DMS153 treated with DMSO at 0.1 percent for 48 hours (cell line): ENCODE measurements around the gene KIF16B.

ENCODE experiments used
- DNase-seq: peaks from one replicate; lab custom pipeline; 2025; ENCODE audit not compliant: unreplicated experiment; lab: John Stamatoyannopoulos, UW

KIF16B gene

DNA sequence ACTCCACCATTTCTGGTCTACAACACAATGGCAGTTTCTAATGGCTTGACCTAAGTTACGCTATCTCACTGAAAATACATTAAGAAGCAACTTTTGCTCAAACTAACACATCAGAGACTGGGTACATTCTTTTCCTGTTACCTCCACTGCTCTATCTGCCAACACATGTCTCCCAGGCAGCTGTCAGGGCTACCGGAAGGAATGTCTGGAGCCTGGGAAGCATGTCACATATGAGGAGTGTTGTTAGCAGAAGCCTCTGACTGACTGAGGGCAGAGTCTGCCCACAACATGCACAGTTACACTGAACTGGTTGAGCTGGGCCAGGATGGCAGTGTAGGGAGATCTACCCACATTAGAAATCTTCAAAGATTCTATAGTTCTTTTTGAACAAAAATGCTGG is 264.5 kb downstream of the KIF16B start:
- DNase-seq, result no peak

DNA sequence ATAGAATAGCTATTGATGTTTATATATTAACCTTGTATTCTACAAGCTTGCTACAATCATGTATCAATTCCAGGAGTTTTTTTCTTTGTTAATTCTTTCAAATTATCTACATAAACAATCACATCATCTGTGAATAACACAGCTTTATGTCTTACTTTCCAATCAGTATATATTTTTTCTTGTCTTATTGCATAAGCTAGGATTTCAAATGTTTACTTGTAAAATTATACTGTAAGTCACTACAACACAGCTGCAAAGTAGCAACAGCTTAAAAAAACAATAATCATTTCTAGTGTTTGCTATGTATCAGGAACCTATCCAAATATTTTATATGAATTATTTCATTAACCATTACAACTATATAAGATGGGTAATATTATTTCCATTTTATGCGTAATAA is 270.4 kb downstream of the KIF16B start:
- no peak for DNase-seq

DNA sequence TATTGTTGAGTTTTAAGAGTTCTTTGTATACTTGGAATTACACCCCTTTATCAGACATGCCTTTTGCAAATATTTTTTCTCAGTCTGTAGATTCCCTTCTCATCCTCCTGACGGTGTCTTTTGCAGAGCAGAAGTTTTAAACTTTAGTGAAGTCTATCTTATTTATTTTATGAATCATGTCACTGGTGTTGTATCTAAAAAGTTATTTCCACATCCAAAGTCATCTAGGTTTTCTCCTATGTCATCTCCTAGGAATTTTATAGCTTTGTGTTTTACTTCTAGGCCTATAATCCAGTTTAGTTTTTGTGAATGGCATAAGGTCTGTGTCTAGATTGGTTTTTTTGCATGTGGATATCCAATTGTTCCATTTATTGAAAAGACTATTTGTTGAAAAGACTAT is 271.3 kb downstream of the KIF16B start:
- no peak for DNase-seq

DNA sequence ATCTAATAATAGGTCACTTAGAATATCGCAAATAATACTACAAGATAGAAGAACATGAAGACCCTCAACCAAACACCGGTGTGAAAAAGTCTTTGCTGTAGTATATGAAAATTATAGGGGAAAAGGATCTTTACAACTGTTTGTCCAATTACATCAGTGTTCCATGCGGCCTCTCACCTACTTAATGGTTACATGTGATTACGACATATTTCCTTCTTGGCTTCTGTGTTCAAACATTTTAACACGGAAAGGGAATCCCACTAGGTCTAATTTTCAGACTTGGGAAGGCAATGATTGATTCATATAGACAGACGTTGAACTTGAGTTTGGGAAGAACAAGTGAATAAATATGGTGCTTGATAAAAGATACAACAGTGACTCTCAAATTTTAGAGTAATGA is 273.4 kb downstream of the KIF16B start:
- DNase-seq, result no peak

DNA sequence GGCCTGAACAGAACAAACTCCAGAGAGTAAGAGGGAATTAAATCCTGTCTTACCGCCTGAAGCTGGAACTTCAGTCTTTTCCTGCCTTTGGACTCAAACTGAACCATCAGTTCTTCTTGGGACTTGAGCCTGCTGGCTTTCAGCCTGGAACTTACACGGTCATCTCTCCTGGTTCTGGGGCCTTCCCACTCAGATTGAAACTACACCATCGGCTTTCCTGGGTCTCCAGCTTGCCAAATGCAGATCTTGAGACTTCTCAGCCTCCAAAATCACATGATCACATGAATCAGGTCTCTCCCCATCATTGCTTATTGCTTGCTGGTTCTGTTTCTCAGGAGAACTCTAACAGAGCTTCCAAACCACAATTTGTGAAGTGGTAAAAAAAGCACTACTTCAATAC is 276.3 kb downstream of the KIF16B start:
- no peak for DNase-seq

DNA sequence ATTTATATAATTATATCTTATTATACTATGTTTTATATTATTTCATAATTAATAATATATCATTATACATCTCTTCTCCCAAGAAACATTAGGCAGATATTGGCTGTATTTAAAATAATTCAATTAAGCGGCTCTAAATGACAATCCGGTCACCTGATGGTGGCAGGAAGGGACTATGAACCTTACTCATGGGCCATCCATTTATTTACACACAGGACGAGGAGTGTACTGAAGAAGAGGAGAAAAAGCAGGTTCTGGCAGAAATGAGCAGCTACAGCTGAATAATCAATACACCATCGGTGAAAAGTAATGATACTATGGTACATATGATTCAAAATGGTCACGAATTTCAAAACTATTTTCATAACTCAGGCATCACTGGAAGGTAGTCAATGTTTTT is 277.7 kb downstream of the KIF16B start:
- DNase-seq, result no peak

DNA sequence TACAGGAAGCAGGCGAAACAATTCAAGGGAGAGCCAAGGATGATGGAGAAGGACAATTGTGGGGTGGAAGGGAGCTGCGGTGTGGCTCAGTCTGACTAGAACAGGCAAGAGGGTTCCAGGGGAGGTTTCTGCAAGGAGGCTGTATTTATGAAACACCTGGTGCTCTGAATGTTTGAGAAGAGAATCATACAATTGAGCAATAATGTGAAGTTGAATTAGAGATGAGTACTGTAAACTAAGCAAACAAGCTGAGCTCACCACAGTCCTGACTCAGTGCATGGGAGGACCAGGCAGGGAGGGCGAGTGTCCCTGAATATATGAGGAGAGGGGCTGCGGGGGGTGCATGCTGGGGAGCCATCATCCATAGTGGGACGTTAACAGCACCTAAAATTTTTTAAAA is 279.7 kb downstream of the KIF16B start:
- DNase-seq, result no peak

DNA sequence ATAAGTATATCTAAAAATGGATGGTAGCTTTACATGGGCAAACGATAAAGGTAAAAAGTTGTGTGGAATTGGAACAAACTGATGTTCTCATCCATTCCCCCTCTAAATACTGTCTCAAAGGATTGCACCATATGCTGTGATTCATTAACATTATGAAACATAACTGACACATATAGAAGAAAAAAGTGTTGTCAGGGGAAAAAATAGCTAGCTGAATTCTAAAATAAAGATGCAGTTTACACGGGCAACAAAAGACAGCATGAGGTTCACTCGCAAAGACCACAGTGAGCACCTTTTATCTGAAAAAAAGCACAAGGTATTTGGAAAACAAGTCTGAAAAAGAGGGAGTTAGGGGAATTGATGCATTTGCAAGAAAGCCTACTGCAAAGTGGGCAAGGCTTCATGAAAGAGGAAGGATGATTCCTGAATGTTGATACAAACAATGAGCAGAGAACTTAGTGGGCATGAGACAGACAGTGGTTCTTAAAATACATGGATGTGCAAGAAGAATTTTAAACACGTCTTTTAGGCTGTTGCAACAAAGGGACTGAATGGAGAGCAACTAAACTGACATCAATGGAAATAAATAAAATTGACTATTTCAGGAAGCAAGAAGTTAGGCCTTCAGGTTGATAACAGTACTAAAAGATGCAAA is 280.9 kb downstream of the KIF16B start:
- DNase-seq, result no peak

DNA sequence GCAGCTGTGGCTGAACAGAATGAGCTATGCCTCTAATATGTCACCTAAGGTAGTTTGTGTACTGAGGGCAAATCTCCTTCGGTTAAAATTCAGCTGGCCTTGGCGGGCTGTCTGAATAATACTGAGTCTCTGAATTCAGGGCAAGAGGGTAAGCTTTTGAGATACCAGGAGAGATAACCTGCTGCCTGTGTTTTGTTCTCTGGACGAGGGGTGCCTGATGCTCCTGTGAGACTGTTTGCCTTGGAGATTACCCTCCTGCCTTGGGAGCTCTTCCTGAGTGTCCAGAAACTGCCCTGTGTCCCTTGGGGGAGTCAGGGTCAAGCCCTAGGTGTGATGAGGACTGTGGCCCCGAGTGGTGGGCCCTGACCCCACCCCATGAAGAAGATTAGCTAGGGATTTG is 282.9 kb downstream of the KIF16B start:
- no peak for DNase-seq

DNA sequence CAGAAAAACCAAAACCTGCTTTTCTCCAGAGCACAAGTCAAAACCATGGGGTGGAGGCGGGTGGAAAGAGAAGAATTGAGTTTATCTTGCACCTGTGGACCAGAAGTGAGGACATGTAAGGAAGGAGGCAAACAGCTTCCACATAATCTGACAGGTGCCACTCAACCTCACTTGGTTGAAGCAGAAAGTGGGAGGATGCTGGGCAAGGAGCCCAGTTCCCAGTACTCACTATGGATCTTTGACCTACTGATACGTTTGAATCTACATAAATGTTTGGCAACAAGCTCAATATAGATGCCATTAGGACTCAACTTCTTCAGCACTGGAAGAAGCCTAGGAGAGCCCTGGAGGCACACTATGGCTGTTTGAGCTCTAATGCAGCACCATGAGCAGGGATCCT is 285.5 kb downstream of the KIF16B start:
- no peak for DNase-seq

DNA sequence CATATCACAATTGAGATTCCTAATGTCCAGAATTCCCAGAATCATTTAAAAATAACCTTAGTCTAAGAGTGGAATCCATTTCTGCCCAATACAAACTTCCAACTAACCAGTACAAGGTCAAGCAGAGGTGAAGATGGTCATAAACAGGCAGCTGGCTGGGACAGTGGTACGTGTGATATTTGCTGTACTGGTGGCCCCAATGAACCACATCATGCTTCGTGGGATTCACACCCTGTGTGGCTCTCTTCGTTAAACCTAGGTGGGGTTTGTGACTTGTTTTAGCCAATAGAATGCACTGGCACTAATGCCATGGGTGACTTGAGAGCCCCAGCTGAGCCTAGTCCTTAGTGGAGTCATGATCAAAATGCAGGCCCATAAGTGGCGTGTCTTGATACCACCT is 286.6 kb downstream of the KIF16B start:
- no peak for DNase-seq

DNA sequence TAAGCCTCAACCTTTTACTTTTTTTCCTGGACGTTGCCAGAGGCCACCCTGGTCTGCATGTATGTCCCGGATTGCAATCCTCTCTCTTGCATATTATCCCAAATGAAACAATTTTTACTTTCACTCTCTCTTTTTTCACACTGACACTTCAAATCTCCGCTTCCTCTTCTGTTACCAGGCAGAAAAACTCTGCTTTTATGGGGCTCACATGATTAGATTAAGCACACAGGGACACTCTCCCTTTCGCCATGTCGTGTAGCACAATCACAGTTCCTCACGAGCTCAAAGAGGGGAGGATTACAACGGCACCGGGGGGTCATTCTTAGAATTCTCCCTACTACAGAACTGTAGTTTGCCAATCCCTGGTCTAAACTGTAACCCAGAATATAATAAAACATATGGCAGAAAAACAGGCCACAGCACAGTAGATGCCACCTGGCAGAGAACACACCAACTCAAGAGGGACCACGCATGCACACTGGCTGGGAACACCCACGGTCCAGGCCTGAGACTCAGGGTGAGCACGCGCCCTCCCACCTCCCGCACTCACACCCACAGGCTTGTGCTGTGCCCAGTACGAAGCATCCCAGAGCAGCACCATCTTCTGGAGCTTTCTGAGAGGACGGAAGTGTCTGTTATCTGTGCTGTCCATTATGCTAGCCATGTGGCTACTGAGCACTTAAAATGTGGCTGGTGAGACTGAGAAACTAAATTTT is 288.7 kb downstream of the KIF16B start:
- no peak for DNase-seq

DNA sequence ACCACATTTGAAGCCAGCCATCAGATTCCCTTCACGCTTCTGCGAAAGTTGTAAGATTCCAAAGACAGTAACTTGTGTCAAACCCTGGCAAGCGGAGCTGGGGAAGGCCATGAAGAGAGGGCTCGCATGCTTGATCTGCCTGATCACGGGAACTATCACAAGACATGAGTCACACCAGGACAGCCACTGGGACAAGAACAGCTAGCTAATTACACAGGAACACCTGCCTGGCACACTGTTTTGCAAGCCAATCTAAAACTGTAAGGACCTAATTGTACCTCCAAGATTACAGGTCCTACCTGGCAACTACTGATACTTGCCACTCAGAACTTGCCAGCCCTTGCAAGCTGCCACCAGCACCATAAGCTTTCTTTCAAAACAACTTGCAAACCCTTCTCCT is 289.3 kb downstream of the KIF16B start:
- DNase-seq, result no peak

DNA sequence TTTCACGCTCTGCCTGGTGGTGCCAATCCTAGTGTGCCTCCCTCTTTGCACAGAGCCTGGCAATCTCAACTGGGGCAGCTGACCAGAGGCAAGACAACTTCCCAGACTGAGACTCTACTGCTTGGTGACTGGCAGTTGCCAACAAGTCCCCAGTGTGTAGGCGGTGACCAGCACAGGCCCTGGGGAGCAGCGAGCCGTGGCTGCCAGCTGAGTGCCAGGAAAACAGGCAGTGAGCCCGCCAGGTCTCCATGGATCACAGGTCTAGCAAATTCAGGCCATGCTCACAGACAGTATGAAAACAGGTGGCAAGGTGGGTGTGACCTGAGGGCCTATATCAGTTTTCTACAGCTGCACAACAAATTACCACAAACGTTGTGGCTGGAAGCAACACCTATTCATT is 289.9 kb downstream of the KIF16B start:
- no peak for DNase-seq

DNA sequence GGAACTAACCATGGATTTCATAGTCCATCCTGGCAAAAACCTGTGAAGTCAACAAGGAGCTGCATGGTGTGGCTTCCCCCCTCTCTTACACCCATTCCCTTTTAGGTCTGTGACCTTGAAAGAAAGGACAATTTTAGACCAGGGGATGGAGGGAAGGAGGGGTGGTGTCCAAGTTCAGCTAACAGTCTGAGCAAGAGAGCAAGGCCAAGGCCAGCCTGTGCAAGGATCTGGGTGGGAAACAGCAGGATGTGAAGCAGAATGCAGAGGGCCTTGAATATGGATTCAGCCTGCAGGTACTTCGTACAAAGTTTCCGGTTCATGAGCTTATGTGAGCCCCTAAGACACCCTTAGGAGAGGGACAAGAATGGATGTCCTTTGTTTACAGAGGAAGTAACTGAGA is 293.0 kb downstream of the KIF16B start:
- no peak for DNase-seq

DNA sequence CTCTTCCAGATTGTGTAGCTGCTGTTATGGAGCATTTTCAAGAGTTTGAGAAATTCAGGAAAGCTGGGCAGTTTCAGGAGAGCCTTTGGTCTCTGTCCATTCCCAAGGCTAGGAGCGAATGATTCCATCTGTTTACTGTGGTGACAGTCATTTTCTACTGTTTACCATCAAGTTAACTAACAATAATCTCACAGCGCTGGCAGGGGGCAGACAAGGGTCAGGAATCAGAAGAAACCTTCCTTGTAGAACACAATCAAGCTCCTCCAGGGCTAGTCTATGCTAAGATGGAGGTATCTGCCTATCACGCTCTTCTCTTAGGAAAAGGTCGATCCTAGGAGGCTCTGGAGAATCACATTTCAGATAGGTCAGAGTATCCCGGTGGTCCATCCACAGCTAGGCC is 293.9 kb downstream of the KIF16B start:
- DNase-seq, result no peak

DNA sequence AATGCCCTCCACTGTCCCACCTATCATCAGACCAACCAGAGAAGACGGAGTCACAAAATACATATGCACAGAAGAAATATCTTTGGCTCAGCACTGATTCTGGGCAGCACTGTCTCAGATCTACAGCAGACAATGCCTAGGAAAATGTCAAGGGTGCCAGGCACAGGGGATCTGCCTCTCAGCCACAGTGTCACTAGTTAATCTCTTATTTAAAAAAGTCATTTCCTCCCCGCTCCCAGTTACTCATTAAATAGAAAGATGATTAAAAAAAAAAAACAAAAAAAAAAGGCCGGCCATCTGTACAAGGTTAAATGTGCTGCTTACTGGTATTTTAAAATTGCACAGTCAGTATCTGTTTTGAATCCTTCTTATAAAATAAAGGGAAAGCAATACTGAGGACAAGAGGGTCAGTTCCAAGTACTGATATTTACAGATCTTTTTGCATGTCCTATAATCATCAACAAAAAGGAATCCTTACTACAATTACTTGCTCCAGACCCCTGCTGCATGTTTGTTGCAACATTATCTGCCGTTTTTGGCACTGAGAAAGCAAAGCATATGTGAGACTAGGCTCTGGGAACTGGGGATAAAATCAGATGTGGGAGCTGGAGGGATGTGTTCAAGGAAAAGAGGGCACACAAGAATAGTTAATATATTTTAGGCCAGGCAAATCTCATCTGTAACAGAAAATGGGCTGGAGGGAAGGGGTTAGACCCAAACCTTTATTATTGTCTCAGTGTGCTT is 299.3 kb downstream of the KIF16B start:
- no peak for DNase-seq

DNA sequence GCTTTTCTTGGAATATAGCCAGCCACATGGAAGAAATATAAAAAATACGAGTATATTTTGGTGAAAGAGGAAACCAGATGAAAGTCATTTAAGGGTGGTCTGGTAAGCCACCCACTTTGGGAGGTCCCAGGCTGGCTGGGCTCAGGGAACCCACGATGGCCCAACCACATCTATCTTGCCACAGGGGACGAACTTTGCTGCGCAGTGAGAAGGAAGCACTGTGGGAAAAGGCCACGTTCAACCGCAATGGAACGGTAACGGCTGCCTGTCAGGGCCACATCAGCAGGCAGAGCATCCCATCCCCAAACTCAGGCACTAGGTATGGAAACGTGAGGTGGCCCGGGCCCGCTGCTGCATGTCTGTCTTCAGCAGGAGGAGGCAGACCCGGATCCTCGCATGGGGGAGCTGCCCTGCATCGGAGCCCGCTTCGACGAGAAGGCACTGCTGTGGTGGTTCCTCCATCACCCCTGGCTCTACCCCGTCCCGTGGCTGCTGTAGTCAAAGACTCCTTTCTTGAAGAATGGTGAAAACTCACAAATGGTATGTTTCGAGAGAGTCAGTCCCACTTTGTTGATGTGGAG is 300.4 kb downstream of the KIF16B start:
- no peak for DNase-seq

DNA sequence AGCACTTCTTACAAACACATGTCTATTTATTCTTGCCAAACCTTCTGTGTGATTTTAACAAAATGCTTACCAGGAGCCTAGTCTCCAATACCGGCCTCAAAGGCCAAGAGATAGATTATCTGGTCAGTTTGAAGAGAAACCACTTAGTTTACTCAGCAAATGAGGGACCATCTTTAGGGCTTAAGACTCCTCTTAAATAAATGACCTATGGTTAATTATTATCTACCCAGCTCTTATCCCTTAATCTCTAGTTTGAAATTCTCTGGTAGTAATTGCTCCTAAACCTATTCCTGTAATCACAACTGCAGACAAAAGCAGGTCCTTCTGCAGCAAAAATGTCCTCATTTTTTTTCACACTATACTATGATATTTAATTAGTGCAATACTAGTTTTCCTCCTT is 301.8 kb downstream of the KIF16B start:
- no peak for DNase-seq

DNA sequence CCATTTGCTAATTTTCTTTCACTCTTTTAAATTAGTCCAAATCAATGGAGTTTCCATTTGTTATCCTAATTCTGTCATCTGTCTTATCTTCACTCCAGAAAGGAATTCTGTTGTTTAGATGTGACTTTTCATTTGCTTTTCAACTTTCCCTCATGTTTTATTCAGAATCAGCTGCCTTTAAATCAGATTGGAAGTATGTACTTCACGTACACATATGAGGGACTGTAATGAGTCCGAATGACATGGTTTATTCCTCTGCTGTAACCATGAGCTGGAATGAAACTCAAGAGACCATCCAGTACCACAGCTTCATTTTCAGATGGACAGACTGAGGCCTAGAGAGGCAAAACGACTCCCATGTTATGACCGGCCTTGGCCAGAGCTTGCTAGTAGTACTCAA is 302.3 kb downstream of the KIF16B start:
- DNase-seq, result no peak

DNA sequence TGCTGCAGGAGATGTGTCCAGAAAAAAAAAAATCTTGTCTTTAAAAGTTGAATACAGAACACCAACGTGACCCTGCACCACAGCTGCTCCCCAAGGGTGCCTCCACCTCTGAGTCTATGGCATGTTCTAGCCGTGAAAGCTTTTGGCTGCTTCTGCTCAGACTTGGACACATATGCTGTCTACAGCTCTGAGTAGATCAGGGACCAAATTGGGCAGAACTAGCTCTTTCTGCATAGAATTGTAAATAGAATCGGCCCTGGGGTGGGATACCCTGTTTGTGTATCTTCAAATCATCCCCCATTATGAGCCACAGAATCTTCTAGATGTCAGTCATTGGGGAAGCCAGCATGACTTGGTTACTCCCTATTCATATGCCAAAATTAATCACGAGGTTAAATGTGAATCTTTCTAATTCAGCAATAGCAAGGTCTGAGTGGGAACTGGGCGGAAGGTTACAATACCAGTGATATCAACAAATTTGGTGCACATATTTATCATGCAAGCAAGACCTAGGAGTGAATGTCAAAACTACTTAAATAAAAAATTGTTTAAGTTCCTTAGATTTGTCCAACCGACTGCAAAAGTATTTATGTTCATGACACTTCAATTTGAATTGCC is 302.8 kb downstream of the KIF16B start:
- DNase-seq, result no peak

DNA sequence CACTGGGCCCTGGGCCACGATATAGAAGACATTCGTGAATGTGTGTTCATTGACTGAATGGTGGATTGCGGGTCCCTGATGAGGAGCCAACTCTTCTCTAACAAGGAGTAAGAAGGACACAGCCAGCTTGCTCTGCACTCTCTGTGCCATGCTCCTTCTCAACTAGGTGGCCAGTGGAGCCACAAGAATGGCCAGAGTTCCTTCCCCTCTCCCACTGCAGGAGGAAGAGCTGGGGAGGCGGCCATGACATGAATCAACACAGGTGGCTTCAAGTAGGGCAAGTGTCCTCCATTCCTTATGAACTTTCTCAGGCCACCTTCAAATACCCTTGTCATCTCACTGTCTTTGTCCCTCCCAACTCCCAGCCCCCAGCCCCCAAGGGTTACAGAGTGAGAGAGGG is 305.7 kb downstream of the KIF16B start:
- DNase-seq, result no peak
